ENCODE measurements around the gene TMEM237. TPM values are rescaled to one million over a fixed set of nuclear protein-coding genes. Genes with fewer than 3 reads are reported as not detected.
A peak's percentile ranks its signal among the peaks of the same experiment; 100 is the strongest.
"Not testable (repeated sequence)": the region's sequence is repeated elsewhere in the genome, so short reads cannot be mapped to it uniquely, and the experiment has no call there.

Gene TMEM237
- 1 to 10 TPM; 5.5 to 9.8 TPM for total RNA-seq
- 1 to 10 TPM; 4.3 to 5.7 (median 4.8) TPM for polyA plus RNA-seq
- 6.1 to 11.8 (median 9.8) reads per million in 6 experiments for total RNA-seq

- H3K27me3 Mint-ChIP-seq, result no peaks in the 10 kb centered on the region
- ATAC-seq (peak; percentile 61 to 69), DNase-seq (peak in 9 of 10 donors; percentile 40 to 82 (median 56))
- H3K27ac Mint-ChIP-seq, result peak within 1 kb of the TSS; percentile 93 to 100 (median 98)
- peaks cover 5 to 13% (median 10%) of the 10 kb centered on the region in 4 donors for H3K4me1 Mint-ChIP-seq
- no peaks in the 10 kb centered on the region for H3K9me3 Mint-ChIP-seq
- peak within 1 kb of the TSS; percentile 81 to 99 (median 96) for H3K4me3 Mint-ChIP-seq
- H3K36me3 Mint-ChIP-seq, result no peaks in the 10 kb centered on the region
- POLR2A ChIA-PET, result interaction anchor here (0.9 to 2.2 kb wide), 5 partner anchors 8 to 779 kb away, joined by 3 to 13 read pairs (median 6); partner anchors contain the start of genes ALS2, CLK1, STRADB and TRAK2
These were observed at the start of gene TMEM237 for GRCh38 chr2:201643216-201643890. Gene TMEM237, minus strand, starts transcription at chr2:201643503. Its CDS starts 103 bp downstream, at chr2:201643400.

GRCh38 chr2:201685156-201685555, 41.9 kb upstream of the TMEM237 start:
- POLR2A ChIA-PET, result no interaction called here
- Mint-ChIP-seq H3K27ac (no peak overlapping the region), H3K36me3 (no peaks in the 10 kb centered on the region), H3K27me3 (peaks cover 9 to 18% (median 11%) of the 10 kb centered on the region in 5 donors), H3K9me3 (no peaks in the 10 kb centered on the region), H3K4me3 (no peak overlapping the region), H3K4me1 (no peaks in the 10 kb centered on the region)
- DNase-seq, result no peak
- ATAC-seq, result no peak

- Mint-ChIP-seq H3K9me3 (no peaks in the 10 kb centered on the region), H3K4me3 (no peak overlapping the region), H3K36me3 (no peaks in the 10 kb centered on the region), H3K27ac (no peak overlapping the region), H3K27me3 (peaks cover 3 to 18% (median 7%) of the 10 kb centered on the region in 5 donors), H3K4me1 (no peaks in the 10 kb centered on the region)
- DNase-seq (peak in 1 of 10 donors; percentile 3), ATAC-seq (no peak)
- POLR2A ChIA-PET, result no interaction called here
These were observed 37.4 kb upstream of the TMEM237 start for GRCh38 chr2:201680743-201681142.

GRCh38 chr2:201678401-201678800, 35.1 kb upstream of the TMEM237 start:
- Mint-ChIP-seq H3K27me3 (peaks cover 3 to 9% (median 7%) of the 10 kb centered on the region in 5 donors), H3K9me3 (no peaks in the 10 kb centered on the region), H3K4me3 (no peak overlapping the region), H3K4me1 (no peaks in the 10 kb centered on the region), H3K27ac (no peak overlapping the region), H3K36me3 (no peaks in the 10 kb centered on the region)
- DNase-seq, result no peak
- POLR2A ChIA-PET, result no interaction called here
- ATAC-seq, result no peak

- DNase-seq, result no peak
- Mint-ChIP-seq H3K9me3 (peaks cover 0 to 13% (median 0%) of the 10 kb centered on the region in 9 donors), H3K27ac (no peak overlapping the region), H3K4me1 (peaks cover 0 to 3% (median 0%) of the 10 kb centered on the region in 4 donors), H3K27me3 (peaks cover 0 to 9% (median 4%) of the 10 kb centered on the region in 5 donors), H3K4me3 (no peak overlapping the region), H3K36me3 (no peaks in the 10 kb centered on the region)
- ATAC-seq, result no peak
- POLR2A ChIA-PET, result no interaction called here
These were observed 32.2 kb upstream of the TMEM237 start for GRCh38 chr2:201675454-201675853.

- Mint-ChIP-seq H3K27me3 (peaks cover 0 to 9% (median 4%) of the 10 kb centered on the region in 5 donors), H3K9me3 (peaks cover 0 to 13% (median 0%) of the 10 kb centered on the region in 9 donors), H3K36me3 (no peaks in the 10 kb centered on the region), H3K4me1 (peaks cover 0 to 3% (median 0%) of the 10 kb centered on the region in 4 donors), H3K27ac (no peak overlapping the region), H3K4me3 (no peak overlapping the region)
- DNase-seq (no peak), ATAC-seq (no peak)
- POLR2A ChIA-PET, result no interaction called here
These were observed 31.5 kb upstream of the TMEM237 start for GRCh38 chr2:201674794-201675193.

GRCh38 chr2:201674298-201674697, 31.0 kb upstream of the TMEM237 start:
- peaks cover 0 to 13% (median 0%) of the 10 kb centered on the region in 9 donors for H3K9me3 Mint-ChIP-seq
- no peak for ATAC-seq
- no peaks in the 10 kb centered on the region for H3K36me3 Mint-ChIP-seq
- no peak overlapping the region for H3K4me3 Mint-ChIP-seq
- POLR2A ChIA-PET, result no interaction called here
- no peak overlapping the region for H3K27ac Mint-ChIP-seq
- H3K27me3 Mint-ChIP-seq, result peaks cover 0 to 9% (median 4%) of the 10 kb centered on the region in 5 donors
- peaks cover 0 to 3% (median 0%) of the 10 kb centered on the region in 4 donors for H3K4me1 Mint-ChIP-seq
- DNase-seq, result no peak

GRCh38 chr2:201673546-201673945, 30.2 kb upstream of the TMEM237 start:
- no peak for DNase-seq
- peaks cover 0 to 9% (median 4%) of the 10 kb centered on the region in 5 donors for H3K27me3 Mint-ChIP-seq
- H3K4me3 Mint-ChIP-seq, result no peak overlapping the region
- ATAC-seq, result no peak
- peaks cover 0 to 13% (median 0%) of the 10 kb centered on the region in 9 donors for H3K9me3 Mint-ChIP-seq
- POLR2A ChIA-PET, result no interaction called here
- H3K4me1 Mint-ChIP-seq, result peaks cover 0 to 3% (median 0%) of the 10 kb centered on the region in 4 donors
- peak overlapping the region in 1 of 10 donors; percentile 30 for H3K27ac Mint-ChIP-seq
- no peaks in the 10 kb centered on the region for H3K36me3 Mint-ChIP-seq

- H3K4me3 Mint-ChIP-seq, POLR2A ChIA-PET, H3K4me1 Mint-ChIP-seq, H3K27ac Mint-ChIP-seq, ATAC-seq, DNase-seq, H3K27me3 Mint-ChIP-seq, H3K36me3 Mint-ChIP-seq: not testable (repeated sequence)
- H3K9me3 Mint-ChIP-seq, result peaks cover 0 to 13% (median 0%) of the 10 kb centered on the region in 9 donors
These were observed 27.9 kb upstream of the TMEM237 start for GRCh38 chr2:201671205-201671604.

- Mint-ChIP-seq H3K4me3 (no peak overlapping the region), H3K9me3 (peaks cover 0 to 13% (median 0%) of the 10 kb centered on the region in 9 donors), H3K36me3 (no peaks in the 10 kb centered on the region), H3K27ac (no peak overlapping the region), H3K27me3 (peaks cover 0 to 9% (median 4%) of the 10 kb centered on the region in 5 donors), H3K4me1 (peaks cover 0 to 3% (median 0%) of the 10 kb centered on the region in 4 donors)
- POLR2A ChIA-PET, result no interaction called here
- DNase-seq, result no peak
- ATAC-seq, result no peak
These were observed 26.6 kb upstream of the TMEM237 start for GRCh38 chr2:201669865-201670264.

GRCh38 chr2:201668402-201668910, 25.2 kb upstream of the TMEM237 start:
- H3K27me3 Mint-ChIP-seq, result peaks cover 0 to 9% (median 4%) of the 10 kb centered on the region in 5 donors
- DNase-seq, result no peak
- peaks cover 0 to 3% (median 0%) of the 10 kb centered on the region in 4 donors for H3K4me1 Mint-ChIP-seq
- POLR2A ChIA-PET, result no interaction called here
- no peaks in the 10 kb centered on the region for H3K36me3 Mint-ChIP-seq
- no peak overlapping the region for H3K27ac Mint-ChIP-seq
- ATAC-seq, result no peak
- H3K4me3 Mint-ChIP-seq, result no peak overlapping the region
- peaks cover 0 to 13% (median 0%) of the 10 kb centered on the region in 9 donors for H3K9me3 Mint-ChIP-seq

- no peak overlapping the region for H3K27ac Mint-ChIP-seq
- H3K27me3 Mint-ChIP-seq, result peaks cover 0 to 4% (median 0%) of the 10 kb centered on the region in 5 donors
- no peaks in the 10 kb centered on the region for H3K36me3 Mint-ChIP-seq
- H3K9me3 Mint-ChIP-seq, result no peaks in the 10 kb centered on the region
- POLR2A ChIA-PET, result no interaction called here
- H3K4me3 Mint-ChIP-seq, result no peak overlapping the region
- no peak for DNase-seq
- no peak for ATAC-seq
- H3K4me1 Mint-ChIP-seq, result no peaks in the 10 kb centered on the region
These were observed 21.0 kb upstream of the TMEM237 start for GRCh38 chr2:201664334-201664733.

- peaks cover 0 to 6% (median 0%) of the 10 kb centered on the region in 5 donors for H3K27me3 Mint-ChIP-seq
- ATAC-seq, result no peak
- no peaks in the 10 kb centered on the region for H3K36me3 Mint-ChIP-seq
- no peak overlapping the region for H3K27ac Mint-ChIP-seq
- H3K4me3 Mint-ChIP-seq, result no peak overlapping the region
- peaks cover 0 to 2% (median 0%) of the 10 kb centered on the region in 4 donors for H3K4me1 Mint-ChIP-seq
- POLR2A ChIA-PET, result no interaction called here
- DNase-seq, result no peak
- H3K9me3 Mint-ChIP-seq, result no peaks in the 10 kb centered on the region
These were observed 18.1 kb upstream of the TMEM237 start for GRCh38 chr2:201661366-201661765.
